ENCODE data around the gene CUL3. TPM values are rescaled to one million over a fixed set of nuclear protein-coding genes. Genes with fewer than 3 reads are reported as not detected.
"Not testable (repeated sequence)": the region's sequence is repeated elsewhere in the genome, so short reads cannot be mapped to it uniquely, and the experiment has no call there.

Gene CUL3
- total RNA-seq, 1 experiment from 2014 or later: 95.7 TPM

DNA sequence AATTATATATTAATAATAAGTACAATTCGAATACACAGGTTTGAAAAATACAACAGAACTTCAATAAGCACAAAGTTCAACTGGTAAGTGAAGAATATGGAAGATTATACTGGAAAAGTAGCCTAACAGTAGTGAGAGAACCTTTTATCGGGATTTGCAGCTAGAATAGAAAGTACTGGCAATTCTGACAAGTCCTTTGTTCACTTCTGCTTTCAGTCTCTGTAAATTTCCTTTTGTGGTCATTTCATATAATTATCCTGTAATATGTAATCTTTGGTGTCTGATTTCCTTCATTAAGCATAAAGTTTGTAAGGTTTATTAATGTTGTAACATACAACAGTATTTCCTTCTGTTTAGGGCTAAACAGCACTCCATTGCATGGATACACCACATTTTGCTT lies 67.2 kb downstream of the CUL3 start (continued):
- TF ChIP-seq, protein P1, sequence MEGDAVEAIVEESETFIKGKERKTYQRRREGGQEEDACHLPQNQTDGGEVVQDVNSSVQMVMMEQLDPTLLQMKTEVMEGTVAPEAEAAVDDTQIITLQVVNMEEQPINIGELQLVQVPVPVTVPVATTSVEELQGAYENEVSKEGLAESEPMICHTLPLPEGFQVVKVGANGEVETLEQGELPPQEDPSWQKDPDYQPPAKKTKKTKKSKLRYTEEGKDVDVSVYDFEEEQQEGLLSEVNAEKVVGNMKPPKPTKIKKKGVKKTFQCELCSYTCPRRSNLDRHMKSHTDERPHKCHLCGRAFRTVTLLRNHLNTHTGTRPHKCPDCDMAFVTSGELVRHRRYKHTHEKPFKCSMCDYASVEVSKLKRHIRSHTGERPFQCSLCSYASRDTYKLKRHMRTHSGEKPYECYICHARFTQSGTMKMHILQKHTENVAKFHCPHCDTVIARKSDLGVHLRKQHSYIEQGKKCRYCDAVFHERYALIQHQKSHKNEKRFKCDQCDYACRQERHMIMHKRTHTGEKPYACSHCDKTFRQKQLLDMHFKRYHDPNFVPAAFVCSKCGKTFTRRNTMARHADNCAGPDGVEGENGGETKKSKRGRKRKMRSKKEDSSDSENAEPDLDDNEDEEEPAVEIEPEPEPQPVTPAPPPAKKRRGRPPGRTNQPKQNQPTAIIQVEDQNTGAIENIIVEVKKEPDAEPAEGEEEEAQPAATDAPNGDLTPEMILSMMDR (IDR thresholded peaks at IDR 0.05 in 2 of 3, conservative IDR thresholded peaks at IDR 0.05 in 1 of 3; ENCODE audit: borderline replicate concordance in 1 of 3, insufficient read depth in 1 of 3, low read depth in 2 of 3, low read length in 2 of 3): no peak
- TF ChIP-seq SP1 (IDR thresholded peaks at IDR 0.05; ENCODE audit: low read depth) (no peak), YY1 (IDR thresholded peaks at IDR 0.05; ENCODE audit: extremely low read depth, insufficient replicate concordance, low read depth, low read length) (no peak), SRF (IDR thresholded peaks at IDR 0.05; ENCODE audit: low read depth) (no peak), TCF7L2 (IDR thresholded peaks at IDR 0.05; ENCODE audit: borderline replicate concordance, extremely low read depth, insufficient read depth, insufficient read length) (no peak), ZFX (IDR thresholded peaks at IDR 0.05) (no peak), JUND (IDR thresholded peaks at IDR 0.05) (no peak)
- TF ChIP-seq, protein P2, sequence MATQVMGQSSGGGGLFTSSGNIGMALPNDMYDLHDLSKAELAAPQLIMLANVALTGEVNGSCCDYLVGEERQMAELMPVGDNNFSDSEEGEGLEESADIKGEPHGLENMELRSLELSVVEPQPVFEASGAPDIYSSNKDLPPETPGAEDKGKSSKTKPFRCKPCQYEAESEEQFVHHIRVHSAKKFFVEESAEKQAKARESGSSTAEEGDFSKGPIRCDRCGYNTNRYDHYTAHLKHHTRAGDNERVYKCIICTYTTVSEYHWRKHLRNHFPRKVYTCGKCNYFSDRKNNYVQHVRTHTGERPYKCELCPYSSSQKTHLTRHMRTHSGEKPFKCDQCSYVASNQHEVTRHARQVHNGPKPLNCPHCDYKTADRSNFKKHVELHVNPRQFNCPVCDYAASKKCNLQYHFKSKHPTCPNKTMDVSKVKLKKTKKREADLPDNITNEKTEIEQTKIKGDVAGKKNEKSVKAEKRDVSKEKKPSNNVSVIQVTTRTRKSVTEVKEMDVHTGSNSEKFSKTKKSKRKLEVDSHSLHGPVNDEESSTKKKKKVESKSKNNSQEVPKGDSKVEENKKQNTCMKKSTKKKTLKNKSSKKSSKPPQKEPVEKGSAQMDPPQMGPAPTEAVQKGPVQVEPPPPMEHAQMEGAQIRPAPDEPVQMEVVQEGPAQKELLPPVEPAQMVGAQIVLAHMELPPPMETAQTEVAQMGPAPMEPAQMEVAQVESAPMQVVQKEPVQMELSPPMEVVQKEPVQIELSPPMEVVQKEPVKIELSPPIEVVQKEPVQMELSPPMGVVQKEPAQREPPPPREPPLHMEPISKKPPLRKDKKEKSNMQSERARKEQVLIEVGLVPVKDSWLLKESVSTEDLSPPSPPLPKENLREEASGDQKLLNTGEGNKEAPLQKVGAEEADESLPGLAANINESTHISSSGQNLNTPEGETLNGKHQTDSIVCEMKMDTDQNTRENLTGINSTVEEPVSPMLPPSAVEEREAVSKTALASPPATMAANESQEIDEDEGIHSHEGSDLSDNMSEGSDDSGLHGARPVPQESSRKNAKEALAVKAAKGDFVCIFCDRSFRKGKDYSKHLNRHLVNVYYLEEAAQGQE (IDR thresholded peaks at IDR 0.05; ENCODE audit: low read depth): no peak

DNA sequence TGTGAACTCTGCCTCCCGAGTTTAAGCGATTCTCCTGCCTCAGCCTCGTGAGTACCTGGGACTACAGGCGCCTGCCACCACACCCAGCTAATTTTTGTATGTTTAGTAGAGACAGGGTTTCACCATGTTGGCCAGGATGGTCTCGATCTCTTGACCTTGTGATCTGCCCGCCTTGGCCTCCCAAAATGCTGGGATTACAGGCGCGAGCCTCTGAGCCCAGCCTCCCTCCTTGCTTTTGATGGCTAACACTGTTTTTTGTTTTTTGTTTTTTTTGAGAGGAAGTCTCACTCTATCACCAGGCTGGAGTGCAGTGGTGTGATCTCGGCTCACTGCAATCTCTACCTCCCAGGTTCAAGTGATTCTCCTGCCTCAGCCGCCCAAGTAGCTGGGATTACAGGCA lies 68.8 kb downstream of the CUL3 start:
- H3K4me3 ChIP-seq (replicated peaks in 1 of 2; ENCODE audit: low read depth in 1 of 2, low read length in 2 of 2); H3K4me2 ChIP-seq (ENCODE audit: low read length); ATAC-seq; H4K20me1 ChIP-seq (ENCODE audit: insufficient read depth); H3K27me3 ChIP-seq (ENCODE audit: insufficient read depth, low read length); H3K9me3 ChIP-seq (ENCODE audit: control insufficient read depth in 1 of 2, insufficient read depth in 1 of 2, low read depth in 1 of 2, low read length in 2 of 2); H3K27ac ChIP-seq (ENCODE audit: low read depth, low read length); RAD21 ChIA-PET (ENCODE audit: low non-redundant PET in 1 of 2, low total read pairs in 2 of 2, uncharacterized antibody in 2 of 2, unreplicated experiment in 2 of 2); H2AFZ ChIP-seq (ENCODE audit: low read depth, low read length, poor library complexity, severe bottlenecking); CTCF ChIA-PET; H3K36me3 ChIP-seq (ENCODE audit: control insufficient read depth in 1 of 2, insufficient read depth in 2 of 2, low read length in 2 of 2); POLR2A ChIA-PET; DNase-seq (ENCODE audit: low read depth, low spot score); H3K9me2 ChIP-seq (ENCODE audit: insufficient read depth); BruUV-seq (replicated peaks); H3K4me1 ChIP-seq (ENCODE audit: control insufficient read depth in 1 of 2, insufficient read depth in 2 of 2, low read length in 2 of 2); intact Hi-C loops (cut with micrococcal nuclease); H3K9ac ChIP-seq (ENCODE audit: low read length): not testable (repeated sequence)
- H3K79me2 ChIP-seq (ENCODE audit: insufficient read depth, low read length): peaks cover 87% of the 10 kb centered on the region
